ENCODE measurements around the gene AP2A1. TPM values are rescaled to one million over a fixed set of nuclear protein-coding genes. Genes with fewer than 3 reads are reported as not detected.

AP2A1 gene
- total and polyA plus RNA-seq, 9 of the 15 experiments (the other 6 are each of a cell fraction or from before 2014, with no cell fraction given): 0.55 to 150 (median 31.9) TPM

DNA sequence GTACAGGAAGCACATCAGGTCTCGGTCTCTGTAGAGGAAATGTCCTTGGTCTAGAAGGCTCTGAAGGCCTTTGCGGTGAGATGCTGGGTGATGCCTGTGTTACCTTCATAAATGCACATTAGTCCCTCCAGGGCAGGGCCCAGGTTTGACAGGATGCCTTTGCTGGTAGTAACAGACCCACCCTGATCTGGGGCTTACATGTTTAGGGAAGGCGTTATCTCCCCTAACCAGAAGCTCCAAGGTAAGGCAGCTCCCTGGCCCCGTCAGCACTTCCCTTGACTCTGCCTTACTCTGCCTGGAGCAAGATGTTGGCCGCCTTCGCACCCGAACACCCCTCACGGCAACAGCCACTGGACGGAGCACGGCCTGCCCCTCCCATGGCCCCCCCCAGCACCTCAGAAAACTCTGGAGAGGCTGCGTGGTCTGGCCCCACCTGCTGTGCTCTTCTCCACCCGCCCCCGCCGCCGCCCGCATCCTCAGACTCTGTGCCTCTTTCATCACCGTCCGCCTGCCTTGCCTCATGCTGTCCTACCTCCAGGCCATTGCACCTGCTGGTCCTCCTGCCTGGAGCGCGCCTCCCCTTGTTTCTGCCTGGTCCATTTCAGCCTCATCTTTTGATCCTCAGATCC lies 9.1 kb downstream of the AP2A1 start (continued):
- TF ChIP-seq IRF2 (CRISPR knock-in tag; IDR thresholded peaks at IDR 0.05): no peak
- TF ChIP-seq, protein P1, sequence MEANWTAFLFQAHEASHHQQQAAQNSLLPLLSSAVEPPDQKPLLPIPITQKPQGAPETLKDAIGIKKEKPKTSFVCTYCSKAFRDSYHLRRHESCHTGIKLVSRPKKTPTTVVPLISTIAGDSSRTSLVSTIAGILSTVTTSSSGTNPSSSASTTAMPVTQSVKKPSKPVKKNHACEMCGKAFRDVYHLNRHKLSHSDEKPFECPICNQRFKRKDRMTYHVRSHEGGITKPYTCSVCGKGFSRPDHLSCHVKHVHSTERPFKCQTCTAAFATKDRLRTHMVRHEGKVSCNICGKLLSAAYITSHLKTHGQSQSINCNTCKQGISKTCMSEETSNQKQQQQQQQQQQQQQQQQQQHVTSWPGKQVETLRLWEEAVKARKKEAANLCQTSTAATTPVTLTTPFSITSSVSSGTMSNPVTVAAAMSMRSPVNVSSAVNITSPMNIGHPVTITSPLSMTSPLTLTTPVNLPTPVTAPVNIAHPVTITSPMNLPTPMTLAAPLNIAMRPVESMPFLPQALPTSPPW (CRISPR knock-in tag; IDR thresholded peaks at IDR 0.05): peak; percentile 54
- TF ChIP-seq NCOA4 (IDR thresholded peaks at IDR 0.05; ENCODE audit: partially characterized antibody): no peak
- TF ChIP-seq, protein P2, sequence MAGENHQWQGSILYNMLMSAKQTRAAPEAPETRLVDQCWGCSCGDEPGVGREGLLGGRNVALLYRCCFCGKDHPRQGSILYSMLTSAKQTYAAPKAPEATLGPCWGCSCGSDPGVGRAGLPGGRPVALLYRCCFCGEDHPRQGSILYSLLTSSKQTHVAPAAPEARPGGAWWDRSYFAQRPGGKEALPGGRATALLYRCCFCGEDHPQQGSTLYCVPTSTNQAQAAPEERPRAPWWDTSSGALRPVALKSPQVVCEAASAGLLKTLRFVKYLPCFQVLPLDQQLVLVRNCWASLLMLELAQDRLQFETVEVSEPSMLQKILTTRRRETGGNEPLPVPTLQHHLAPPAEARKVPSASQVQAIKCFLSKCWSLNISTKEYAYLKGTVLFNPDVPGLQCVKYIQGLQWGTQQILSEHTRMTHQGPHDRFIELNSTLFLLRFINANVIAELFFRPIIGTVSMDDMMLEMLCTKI (IDR thresholded peaks at IDR 0.05; ENCODE audit: partially characterized antibody): no peak
- TF ChIP-seq HNRNPUL1 (IDR thresholded peaks at IDR 0.05; ENCODE audit: low read length): no peak
- TF ChIP-seq TRIM28 (IDR thresholded peaks at IDR 0.05): 0 out of 2 replicates have a peak, but pooled peaks have one; percentile 9
- TF ChIP-seq ARNT (IDR thresholded peaks at IDR 0.05): no peak
- TF ChIP-seq ZNF644 (tag; IDR thresholded peaks at IDR 0.05; ENCODE audit: low read depth): no peak
- TF ChIP-seq ARHGAP35 (IDR thresholded peaks at IDR 0.05; ENCODE audit: partially characterized antibody): no peak
- no peak for TF ChIP-seq PHF20 (IDR thresholded peaks at IDR 0.05; ENCODE audit: partially characterized antibody)
- TF ChIP-seq NR4A1 (CRISPR knock-in tag; IDR thresholded peaks at IDR 0.05): no peak
- no peak for TF ChIP-seq NR4A1 (tag; IDR thresholded peaks at IDR 0.05)
- TF ChIP-seq ZBTB1 (CRISPR knock-in tag; IDR thresholded peaks at IDR 0.05; ENCODE audit: borderline replicate concordance, low read depth): no peak
- no peak for TF ChIP-seq ZKSCAN1 (IDR thresholded peaks at IDR 0.05; ENCODE audit: low read depth, low read length)
- no peak for TF ChIP-seq BACH1 (tag; IDR thresholded peaks at IDR 0.05)
- TF ChIP-seq, protein P3, sequence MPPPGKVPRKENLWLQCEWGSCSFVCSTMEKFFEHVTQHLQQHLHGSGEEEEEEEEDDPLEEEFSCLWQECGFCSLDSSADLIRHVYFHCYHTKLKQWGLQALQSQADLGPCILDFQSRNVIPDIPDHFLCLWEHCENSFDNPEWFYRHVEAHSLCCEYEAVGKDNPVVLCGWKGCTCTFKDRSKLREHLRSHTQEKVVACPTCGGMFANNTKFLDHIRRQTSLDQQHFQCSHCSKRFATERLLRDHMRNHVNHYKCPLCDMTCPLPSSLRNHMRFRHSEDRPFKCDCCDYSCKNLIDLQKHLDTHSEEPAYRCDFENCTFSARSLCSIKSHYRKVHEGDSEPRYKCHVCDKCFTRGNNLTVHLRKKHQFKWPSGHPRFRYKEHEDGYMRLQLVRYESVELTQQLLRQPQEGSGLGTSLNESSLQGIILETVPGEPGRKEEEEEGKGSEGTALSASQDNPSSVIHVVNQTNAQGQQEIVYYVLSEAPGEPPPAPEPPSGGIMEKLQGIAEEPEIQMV (tag; conservative IDR thresholded peaks at IDR 0.05; ENCODE audit: low read depth): no peak
- no peak for TF ChIP-seq CBX1 (IDR thresholded peaks at IDR 0.05; ENCODE audit: low read depth)
- TF ChIP-seq KDM4B (IDR thresholded peaks at IDR 0.05; ENCODE audit: borderline replicate concordance in 2 of 2, low read depth in 1 of 2): no peak
- no peak for TF ChIP-seq SNRNP70 (optimal IDR thresholded peaks at IDR 0.05; ENCODE audit: low read depth, low read length)
- TF ChIP-seq, protein P4, sequence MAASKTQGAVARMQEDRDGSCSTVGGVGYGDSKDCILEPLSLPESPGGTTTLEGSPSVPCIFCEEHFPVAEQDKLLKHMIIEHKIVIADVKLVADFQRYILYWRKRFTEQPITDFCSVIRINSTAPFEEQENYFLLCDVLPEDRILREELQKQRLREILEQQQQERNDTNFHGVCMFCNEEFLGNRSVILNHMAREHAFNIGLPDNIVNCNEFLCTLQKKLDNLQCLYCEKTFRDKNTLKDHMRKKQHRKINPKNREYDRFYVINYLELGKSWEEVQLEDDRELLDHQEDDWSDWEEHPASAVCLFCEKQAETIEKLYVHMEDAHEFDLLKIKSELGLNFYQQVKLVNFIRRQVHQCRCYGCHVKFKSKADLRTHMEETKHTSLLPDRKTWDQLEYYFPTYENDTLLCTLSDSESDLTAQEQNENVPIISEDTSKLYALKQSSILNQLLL (CRISPR knock-in tag; IDR thresholded peaks at IDR 0.05; ENCODE audit: borderline replicate concordance): no peak
- no peak for TF ChIP-seq SUPT5H (IDR thresholded peaks at IDR 0.05)
- TF ChIP-seq, protein P5, sequence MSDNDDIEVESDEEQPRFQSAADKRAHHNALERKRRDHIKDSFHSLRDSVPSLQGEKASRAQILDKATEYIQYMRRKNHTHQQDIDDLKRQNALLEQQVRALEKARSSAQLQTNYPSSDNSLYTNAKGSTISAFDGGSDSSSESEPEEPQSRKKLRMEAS (CRISPR knock-in tag; IDR thresholded peaks at IDR 0.05): peak; percentile 67
- no peak for TF ChIP-seq BMI1 (IDR thresholded peaks at IDR 0.05; ENCODE audit: low read length)
